Immature natural killer cell (primary cell): Measurements from ENCODE around the gene COX14. TPM values are rescaled to one million over a fixed set of nuclear protein-coding genes. Genes with fewer than 3 reads are reported as not detected.

Source experiments
- DNase-seq, 3 donors: peaks; one replicate each; pipeline ENCODE4 v3.0.0; 2022; ENCODE audit warnings: mixed read lengths in 1 of 3
- H3K27ac Mint-ChIP-seq, 6 donors: one replicate each; pipeline ENCODE4 v1.8.0; 2020; ENCODE audit warnings: mixed read lengths in 6 of 6, mild to moderate bottlenecking in 5 of 6, inconsistent platforms in 4 of 6, moderate library complexity in 3 of 6
- H3K27me3 Mint-ChIP-seq, 3 donors: one replicate each; pipeline ENCODE4 v1.8.0; 2020 to 2021; ENCODE audit warnings: low read depth in 3 of 3, mild to moderate bottlenecking in 3 of 3, mixed read lengths in 3 of 3, moderate library complexity in 3 of 3, inconsistent platforms in 1 of 3
- H3K36me3 Mint-ChIP-seq, 3 donors: one replicate each; pipeline ENCODE4 v1.8.0; 2020; ENCODE audit warnings: mixed read lengths in 3 of 3, inconsistent platforms in 2 of 3, mild to moderate bottlenecking in 2 of 3
- H3K4me1 Mint-ChIP-seq, 2 donors: one replicate each; pipeline ENCODE4 v1.8.0; 2020; ENCODE audit warnings: inconsistent platforms in 2 of 2, mild to moderate bottlenecking in 2 of 2, mixed read lengths in 2 of 2, moderate library complexity in 1 of 2
- H3K4me3 Mint-ChIP-seq, 5 donors: one replicate each; pipeline ENCODE4 v1.8.0; 2020; ENCODE audit warnings: mild to moderate bottlenecking in 5 of 5, mixed read lengths in 5 of 5, inconsistent platforms in 3 of 5, moderate library complexity in 3 of 5
- H3K9me3 Mint-ChIP-seq, 6 donors: one replicate each; pipeline ENCODE4 v1.8.0; 2020; ENCODE audit warnings: mild to moderate bottlenecking in 6 of 6, mixed read lengths in 6 of 6, inconsistent platforms in 4 of 6, moderate library complexity in 3 of 6
- polyA plus RNA-seq, 3 donors: library from polyadenylated mRNA; unstranded; fragments of 300-500 nt; fragmentation: Illumina TruSeq; gene quantifications; one replicate each; pipeline ENCODE4 v1.2.3, GENCODE V29; 2021

Gene COX14
- polyA plus RNA-seq, result 100 to 1,000 TPM; 191 to 270 (median 256) TPM

DNA sequence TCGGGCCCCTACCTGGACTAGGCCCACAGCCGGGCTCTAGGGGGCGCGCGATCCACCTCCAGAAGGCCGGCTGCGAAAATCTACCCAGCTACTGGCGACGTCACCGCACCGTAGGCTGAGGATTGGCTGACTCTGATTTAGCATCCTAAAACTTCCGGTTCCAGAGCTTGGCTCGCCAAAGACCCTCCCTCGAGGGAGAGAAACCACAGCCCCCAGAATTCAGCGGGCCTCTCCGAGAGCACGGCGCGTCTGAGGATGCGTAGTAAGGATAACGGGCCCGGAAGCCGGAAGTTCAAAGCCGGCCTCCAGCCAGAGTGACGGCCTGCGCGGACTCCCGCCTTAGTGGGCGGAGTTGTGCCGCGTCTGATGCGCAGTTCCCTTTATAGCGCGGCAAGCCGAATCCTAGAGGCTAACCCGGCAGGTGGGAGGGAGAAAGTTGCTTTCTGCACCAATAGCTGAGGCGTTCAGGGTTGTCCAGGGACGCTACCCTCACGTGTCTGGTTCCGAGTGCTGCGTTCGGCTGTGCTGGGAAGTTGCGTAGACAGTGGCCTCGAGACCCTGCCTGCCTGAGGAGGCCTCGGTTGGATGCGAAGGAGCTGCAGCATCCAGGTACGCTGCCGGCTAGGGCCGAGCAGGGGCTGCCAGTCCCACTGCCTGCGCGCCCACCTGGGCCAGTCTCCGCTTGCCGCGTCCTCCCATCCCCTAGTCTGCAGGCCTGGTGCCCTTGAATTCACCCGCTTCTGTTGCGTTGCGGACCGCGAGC is at the start of gene COX14:
COX14 (plus strand) TSS at position 544 of the 763 bp plus-strand sequence. CDS start 7,808 bp downstream, outside the sequence.
- peak within 1 kb of the TSS; percentile 97 to 99 (median 98) for H3K27ac Mint-ChIP-seq
- H3K4me1 Mint-ChIP-seq, result peaks cover 33 to 43% of the 10 kb centered on the region in 2 donors
- H3K9me3 Mint-ChIP-seq, result no peaks in the 10 kb centered on the region
- H3K4me3 Mint-ChIP-seq, result peak within 1 kb of the TSS; percentile 95 to 99 (median 98)
- H3K36me3 Mint-ChIP-seq, result peaks cover 3 to 4% (median 3%) of the 10 kb centered on the region in 3 donors
- peak; percentile 99 to 100 (median 99) for DNase-seq
- H3K27me3 Mint-ChIP-seq, result peaks cover 1 to 12% (median 3%) of the 10 kb centered on the region in 3 donors

DNA sequence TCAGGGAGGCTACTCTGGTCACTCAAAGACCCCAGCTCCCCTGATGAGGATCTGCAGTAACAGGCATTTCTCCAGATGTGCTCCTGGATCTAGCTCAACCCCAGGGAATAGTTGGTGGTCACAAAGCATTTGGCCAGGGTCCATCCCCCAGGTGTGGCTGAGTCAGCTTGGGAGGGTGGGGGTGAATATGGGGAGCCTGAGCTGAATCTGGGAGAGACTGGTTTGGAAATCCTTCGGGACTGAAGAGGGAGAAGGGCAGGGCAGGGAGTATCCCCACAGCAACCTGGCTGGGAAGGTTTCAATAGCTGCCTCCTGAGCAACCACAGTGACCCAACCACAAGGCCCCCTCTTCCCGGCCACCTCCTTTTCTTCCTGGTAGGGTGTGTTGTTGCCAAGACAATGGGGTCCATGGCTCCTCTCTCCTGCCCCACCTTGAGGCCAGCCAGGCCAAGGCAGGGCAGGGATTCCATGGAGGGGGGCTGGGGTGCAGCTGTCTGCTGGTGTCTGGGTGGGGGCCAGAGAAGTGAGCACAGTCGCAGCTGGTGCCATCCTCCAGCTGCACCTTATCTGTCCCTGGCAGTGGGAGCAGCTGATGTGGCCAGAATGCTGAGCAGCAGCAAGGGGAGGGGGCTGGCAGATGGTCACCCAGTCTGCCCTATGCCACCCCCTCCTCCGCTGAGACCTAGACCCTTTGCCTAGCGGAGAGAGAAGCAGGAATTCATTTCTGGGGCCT is 49.1 kb upstream of the COX14 start:
- no peak overlapping the region for H3K27ac Mint-ChIP-seq
- no peaks in the 10 kb centered on the region for H3K9me3 Mint-ChIP-seq
- no peak for DNase-seq
- H3K27me3 Mint-ChIP-seq, result peaks cover 4 to 14% (median 8%) of the 10 kb centered on the region in 3 donors
- no peak overlapping the region for H3K4me3 Mint-ChIP-seq
- H3K36me3 Mint-ChIP-seq, result no peaks in the 10 kb centered on the region
- peaks cover 0 to 6% of the 10 kb centered on the region in 2 donors for H3K4me1 Mint-ChIP-seq

DNA sequence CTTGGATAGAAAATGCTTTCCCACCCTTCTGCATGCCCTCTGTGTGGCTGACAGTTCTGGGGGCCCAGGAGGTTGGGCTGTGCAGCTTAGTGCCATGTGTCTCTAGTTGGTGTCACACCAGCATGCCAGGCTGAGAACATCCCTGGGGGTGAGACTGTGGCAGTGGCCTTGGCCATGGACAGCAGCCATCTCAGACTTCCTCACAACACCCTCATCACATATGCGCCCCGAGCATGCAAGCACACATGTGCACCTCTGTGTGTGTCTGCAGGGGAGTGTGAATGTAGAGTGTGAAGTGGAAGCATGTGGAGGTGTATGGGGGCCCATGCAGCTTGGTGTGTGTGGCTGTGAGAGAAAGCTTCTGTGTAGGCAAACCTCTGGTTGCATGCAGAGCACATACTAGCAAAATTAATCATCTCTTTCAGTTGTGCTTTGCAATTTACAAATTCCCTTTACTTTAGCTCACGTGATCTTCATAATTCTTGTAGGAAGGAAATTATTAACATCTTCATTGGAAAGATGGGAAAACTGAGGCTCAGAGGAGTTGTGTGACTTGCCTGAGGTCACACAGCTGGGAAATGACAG is 46.2 kb upstream of the COX14 start:
- H3K4me3 Mint-ChIP-seq, result no peak overlapping the region

DNA sequence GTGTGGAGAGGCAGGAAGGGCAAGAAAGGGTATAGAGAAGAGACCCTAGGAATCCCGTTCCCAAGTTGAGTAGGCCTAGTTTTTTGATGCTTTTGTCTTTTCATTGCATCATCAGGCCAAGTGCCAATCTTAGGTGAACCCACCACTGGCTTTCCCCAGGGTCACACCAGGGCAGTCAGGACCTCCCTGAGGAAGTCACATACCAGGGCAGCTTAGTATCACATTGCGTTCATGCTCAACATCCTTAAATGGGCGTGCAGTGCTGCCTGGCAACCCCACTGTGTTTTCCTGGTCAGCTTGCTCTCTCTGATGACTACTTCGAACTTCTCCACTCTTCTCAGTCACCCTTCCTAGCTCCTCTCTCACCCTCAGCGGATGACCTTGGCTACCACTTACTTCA is 45.6 kb upstream of the COX14 start:
- no peaks in the 10 kb centered on the region for H3K9me3 Mint-ChIP-seq
- no peak for DNase-seq
- H3K4me3 Mint-ChIP-seq, result no peak overlapping the region
- H3K27ac Mint-ChIP-seq, result no peak overlapping the region
- H3K27me3 Mint-ChIP-seq, result peaks cover 2 to 13% (median 4%) of the 10 kb centered on the region in 3 donors
- H3K4me1 Mint-ChIP-seq, result peaks cover 3 to 8% of the 10 kb centered on the region in 2 donors
- H3K36me3 Mint-ChIP-seq, result no peaks in the 10 kb centered on the region

More for the DNA sequence above, 46.2 kb upstream of the COX14 start:
- H3K36me3 Mint-ChIP-seq, result no peaks in the 10 kb centered on the region
- H3K4me1 Mint-ChIP-seq, result peaks cover 3 to 8% of the 10 kb centered on the region in 2 donors
- peaks cover 2 to 15% (median 5%) of the 10 kb centered on the region in 3 donors for H3K27me3 Mint-ChIP-seq
- no peak for DNase-seq
- no peak overlapping the region for H3K27ac Mint-ChIP-seq
- no peaks in the 10 kb centered on the region for H3K9me3 Mint-ChIP-seq

DNA sequence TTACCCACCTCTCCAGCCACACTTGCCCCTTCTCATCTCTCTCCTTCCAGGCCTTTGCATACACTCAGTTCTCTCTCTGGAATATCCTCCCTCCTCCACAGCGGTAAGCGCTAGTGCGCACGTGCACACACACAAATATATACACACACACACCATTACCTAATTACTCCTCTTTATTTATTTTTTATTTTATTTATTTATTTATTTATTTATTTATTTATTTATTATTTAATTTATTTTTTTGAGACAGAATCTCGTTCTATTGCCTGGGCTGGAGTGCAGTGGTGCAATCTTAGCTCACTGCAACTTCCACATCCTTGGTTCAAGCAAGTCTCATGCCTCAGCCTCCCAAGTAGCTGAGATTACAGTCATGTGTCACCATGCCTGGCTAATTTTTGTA is 43.0 kb upstream of the COX14 start:
- no peak overlapping the region for H3K4me3 Mint-ChIP-seq
- no peaks in the 10 kb centered on the region for H3K36me3 Mint-ChIP-seq
- no peaks in the 10 kb centered on the region for H3K9me3 Mint-ChIP-seq
- H3K27ac Mint-ChIP-seq, result no peak overlapping the region
- peaks cover 3 to 8% of the 10 kb centered on the region in 2 donors for H3K4me1 Mint-ChIP-seq
- H3K27me3 Mint-ChIP-seq, result peaks cover 0 to 14% (median 4%) of the 10 kb centered on the region in 3 donors
- DNase-seq, result no peak

DNA sequence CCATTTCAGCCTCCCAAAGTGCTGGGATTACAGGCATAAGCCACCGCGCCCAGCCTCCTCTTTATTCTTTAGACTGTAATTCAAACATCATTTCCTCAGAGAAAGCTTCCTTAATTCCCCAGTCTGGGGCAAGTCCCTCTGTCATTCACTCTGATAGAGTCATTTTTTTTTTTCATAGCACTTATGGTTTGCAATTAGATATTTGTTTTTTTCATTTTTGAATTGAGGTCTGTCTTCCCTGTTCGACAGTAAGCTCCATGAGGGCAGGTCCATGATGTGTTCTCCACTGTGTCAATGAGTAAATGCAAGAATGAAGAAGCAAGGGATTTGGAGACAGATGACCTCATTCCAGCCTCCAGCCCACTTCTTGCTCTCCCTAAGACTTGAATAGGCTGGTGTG is 42.5 kb upstream of the COX14 start:
- peaks cover 3 to 8% of the 10 kb centered on the region in 2 donors for H3K4me1 Mint-ChIP-seq

DNA sequence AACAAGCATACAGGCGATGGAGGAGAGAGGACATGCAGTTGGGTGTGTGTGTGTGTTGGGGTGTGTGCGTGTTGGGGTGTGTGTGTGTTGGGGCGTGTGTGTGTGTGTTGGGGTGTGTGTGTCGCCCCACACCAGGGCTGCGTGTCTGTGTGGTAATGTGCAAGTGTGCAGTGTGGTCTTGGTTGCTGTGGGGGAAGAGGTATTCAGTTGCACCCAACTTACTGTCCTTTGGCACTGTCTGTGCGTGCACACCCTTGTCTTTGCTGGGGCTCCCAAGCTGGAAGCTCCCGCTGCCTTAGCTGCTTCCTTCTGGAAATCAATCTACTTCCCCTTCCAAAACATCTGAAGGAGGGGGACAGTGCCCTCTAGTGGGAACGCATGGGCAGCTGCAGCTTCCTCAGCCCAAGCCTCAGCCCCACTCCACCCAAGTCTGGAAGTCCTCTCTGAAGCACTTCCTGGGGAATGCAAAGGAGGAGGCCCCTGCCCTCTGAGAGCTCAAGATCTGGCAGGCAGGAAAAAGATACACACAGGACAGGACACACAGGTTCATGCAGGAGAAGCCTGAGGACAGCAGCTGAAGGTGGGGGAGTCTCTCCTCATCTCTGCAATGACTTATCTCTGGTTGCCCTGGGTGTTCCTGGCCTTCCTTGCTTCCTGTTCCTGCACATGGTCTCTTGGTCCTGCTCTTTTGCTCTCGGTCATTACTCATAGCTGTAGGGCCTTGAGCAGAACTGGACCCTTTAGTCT is 41.5 kb upstream of the COX14 start:
- Mint-ChIP-seq H3K27me3 (peaks cover 0 to 11% (median 2%) of the 10 kb centered on the region in 3 donors), H3K4me3 (peak overlapping the region in 1 of 5 donors; percentile 15), H3K4me1 (peaks cover 3 to 8% of the 10 kb centered on the region in 2 donors), H3K27ac (no peak overlapping the region), H3K9me3 (no peaks in the 10 kb centered on the region), H3K36me3 (no peaks in the 10 kb centered on the region)
- DNase-seq, result peak; percentile 36 to 60 (median 47)

More for the DNA sequence above, 42.5 kb upstream of the COX14 start:
- Mint-ChIP-seq H3K9me3 (no peaks in the 10 kb centered on the region), H3K27me3 (peaks cover 0 to 12% (median 4%) of the 10 kb centered on the region in 3 donors), H3K27ac (no peak overlapping the region), H3K36me3 (no peaks in the 10 kb centered on the region), H3K4me3 (no peak overlapping the region)
- no peak for DNase-seq

DNA sequence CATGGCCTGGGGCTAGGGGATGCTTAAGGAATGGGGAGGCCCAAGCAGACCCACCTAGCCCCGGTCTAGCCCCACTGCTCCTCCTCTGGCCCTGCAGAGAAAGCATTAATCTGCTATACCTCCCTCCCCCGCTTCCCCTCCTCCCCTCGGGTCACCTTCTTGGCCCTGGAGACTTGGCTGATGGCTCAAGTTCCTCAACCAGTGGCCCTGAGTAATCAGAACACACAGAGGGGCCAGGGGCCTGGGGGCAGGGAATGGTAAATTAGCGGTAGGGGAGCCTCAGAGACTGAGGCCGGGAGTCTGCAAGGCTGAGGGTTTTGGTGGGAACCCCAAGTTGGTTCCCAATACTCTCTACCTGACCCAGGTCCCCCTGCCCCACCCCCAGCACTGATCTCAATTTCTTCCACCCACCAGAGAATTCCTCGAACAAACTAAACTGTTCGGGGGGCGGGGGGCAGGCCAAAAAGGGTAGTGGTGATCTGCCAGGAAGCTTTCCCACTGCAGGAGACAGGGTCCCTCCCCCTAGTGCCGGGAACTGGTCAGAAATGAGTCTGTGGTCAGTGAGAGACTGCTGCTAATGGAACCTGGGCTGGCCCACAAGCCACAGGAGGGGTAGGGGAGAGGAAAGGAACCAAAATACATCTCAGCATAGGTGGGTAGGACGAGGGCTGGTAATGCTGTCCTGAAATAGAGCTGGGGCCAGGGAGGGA is 39.7 kb upstream of the COX14 start:
- no peak for DNase-seq
- H3K4me1 Mint-ChIP-seq, result peaks cover 3 to 8% of the 10 kb centered on the region in 2 donors
- H3K4me3 Mint-ChIP-seq, result no peak overlapping the region
- no peak overlapping the region for H3K27ac Mint-ChIP-seq
- H3K9me3 Mint-ChIP-seq, result no peaks in the 10 kb centered on the region
- H3K36me3 Mint-ChIP-seq, result no peaks in the 10 kb centered on the region
- H3K27me3 Mint-ChIP-seq, result peaks cover under 1 to 11% (median 3%) of the 10 kb centered on the region in 3 donors

DNA sequence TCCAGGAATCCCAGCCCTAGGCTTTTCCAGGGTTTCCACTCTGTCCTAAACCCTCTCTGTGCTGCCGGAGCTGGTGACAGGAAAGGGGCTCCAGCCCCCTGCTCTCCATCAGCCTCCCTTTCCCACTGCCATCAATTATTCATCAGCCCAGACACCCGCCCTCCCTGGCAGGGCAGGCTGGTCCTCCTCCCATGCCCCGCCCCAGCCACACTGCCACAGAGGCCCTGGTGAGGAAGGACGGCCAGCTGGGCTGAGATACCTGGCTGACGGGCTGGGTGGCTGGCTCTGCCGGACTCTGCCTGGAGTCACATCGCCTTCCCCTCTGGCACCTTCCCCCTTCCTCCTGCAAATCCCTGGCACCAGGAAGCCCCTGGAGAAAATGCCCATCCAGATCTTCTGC is 38.8 kb upstream of the COX14 start:
- no peak for DNase-seq
- Mint-ChIP-seq H3K27me3 (peaks cover 2 to 11% (median 5%) of the 10 kb centered on the region in 3 donors), H3K4me3 (no peak overlapping the region), H3K4me1 (peaks cover 3 to 8% of the 10 kb centered on the region in 2 donors), H3K9me3 (no peaks in the 10 kb centered on the region), H3K27ac (no peak overlapping the region), H3K36me3 (no peaks in the 10 kb centered on the region)

DNA sequence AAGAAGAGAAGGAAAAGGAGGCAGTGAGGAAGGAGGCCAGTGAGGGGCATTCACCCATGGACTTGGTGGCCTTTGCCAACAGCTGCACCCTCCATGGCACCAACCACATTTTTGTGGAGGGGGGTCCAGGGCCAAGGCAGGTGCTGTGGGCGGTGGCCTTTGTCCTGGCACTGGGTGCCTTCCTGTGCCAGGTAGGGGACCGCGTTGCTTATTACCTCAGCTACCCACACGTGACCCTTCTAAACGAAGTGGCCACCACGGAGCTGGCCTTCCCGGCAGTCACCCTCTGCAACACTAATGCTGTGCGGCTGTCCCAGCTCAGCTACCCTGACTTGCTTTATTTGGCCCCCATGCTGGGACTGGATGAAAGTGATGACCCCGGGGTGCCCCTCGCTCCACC is 38.3 kb upstream of the COX14 start:
- peaks cover 2 to 11% (median 5%) of the 10 kb centered on the region in 3 donors for H3K27me3 Mint-ChIP-seq
- no peak for DNase-seq
- no peaks in the 10 kb centered on the region for H3K36me3 Mint-ChIP-seq
- peaks cover 3 to 8% of the 10 kb centered on the region in 2 donors for H3K4me1 Mint-ChIP-seq
- H3K9me3 Mint-ChIP-seq, result no peaks in the 10 kb centered on the region
- H3K4me3 Mint-ChIP-seq, result no peak overlapping the region
- no peak overlapping the region for H3K27ac Mint-ChIP-seq

DNA sequence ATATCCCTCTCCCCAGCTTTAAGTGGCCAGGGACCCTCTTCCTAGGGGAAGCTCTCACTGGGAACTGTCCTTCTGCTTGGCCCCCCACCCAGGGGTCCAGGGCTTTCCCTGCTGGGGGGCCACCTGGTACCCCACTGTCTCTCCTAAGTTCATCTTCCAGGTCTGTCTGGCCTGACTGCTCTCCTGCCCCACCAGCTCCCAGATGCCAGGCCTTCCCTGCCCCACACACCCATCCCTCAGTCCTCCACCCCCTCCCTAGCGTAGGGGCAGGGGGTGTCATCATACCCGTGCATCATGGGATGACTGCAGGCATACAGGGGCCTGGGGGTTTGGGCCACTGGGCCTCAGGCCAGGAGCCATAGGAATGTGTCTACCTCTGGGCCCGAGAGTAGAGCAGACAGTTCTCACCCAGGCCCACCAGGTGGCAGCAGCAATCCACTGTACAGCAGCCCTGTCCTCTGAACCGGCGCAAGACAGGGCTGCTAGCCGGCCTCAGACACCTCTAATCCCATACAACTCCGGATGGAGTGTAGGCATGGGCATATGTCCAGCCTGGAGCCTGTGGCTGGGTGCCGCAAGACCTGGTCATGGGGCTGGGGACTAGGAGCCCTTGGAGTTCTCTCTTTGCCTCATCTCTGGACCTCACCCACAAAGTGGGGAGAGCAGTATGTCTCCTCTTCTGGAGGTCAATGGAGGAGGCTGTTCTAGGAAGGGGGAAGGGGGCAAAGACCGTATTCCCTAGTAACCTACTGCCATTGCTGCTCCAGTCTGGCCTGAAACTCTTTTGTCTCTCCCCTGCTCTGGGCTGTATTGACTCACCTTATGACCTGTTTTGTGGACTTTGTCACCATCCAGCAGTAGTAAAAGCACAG is 36.9 kb upstream of the COX14 start:
- Mint-ChIP-seq H3K27ac (no peak overlapping the region), H3K4me1 (peaks cover 3 to 5% of the 10 kb centered on the region in 2 donors), H3K36me3 (no peaks in the 10 kb centered on the region), H3K4me3 (no peak overlapping the region), H3K27me3 (peaks cover 5% of the 10 kb centered on the region in 3 donors), H3K9me3 (no peaks in the 10 kb centered on the region)
- peak; percentile 69 to 73 (median 71) for DNase-seq

DNA sequence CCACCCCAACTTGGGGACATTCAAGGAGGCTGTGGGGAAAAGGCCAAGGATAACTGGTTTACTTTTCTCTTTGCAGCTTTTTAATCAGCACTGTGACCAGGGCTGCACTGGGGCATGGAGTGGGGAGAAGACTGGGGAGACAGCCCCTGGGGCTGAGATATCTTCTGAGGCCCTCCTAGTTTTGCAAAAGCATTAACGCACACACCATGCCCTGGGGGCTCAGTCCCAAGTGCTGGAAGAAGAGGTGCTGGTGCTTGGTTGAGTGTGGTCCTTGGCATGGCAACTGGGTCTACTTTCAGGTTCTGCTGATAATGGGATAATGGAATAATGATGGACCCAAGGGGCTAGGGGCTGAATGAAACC is 36.2 kb upstream of the COX14 start:
- Mint-ChIP-seq H3K4me3 (no peak overlapping the region), H3K27me3 (peaks cover 3 to 5% (median 5%) of the 10 kb centered on the region in 3 donors), H3K9me3 (no peaks in the 10 kb centered on the region), H3K27ac (no peak overlapping the region), H3K36me3 (no peaks in the 10 kb centered on the region), H3K4me1 (no peaks in the 10 kb centered on the region)
- no peak for DNase-seq
